K562 (cell line): ENCODE data around the gene ZNF691. TPM values are rescaled to one million over a fixed set of nuclear protein-coding genes. Genes with fewer than 3 reads are reported as not detected.

Source experiments
- ETS2 ChIP-seq: IDR thresholded peaks from 2 replicates; pipeline ENCODE4 v1.6.1; 2016; ENCODE audit warnings: borderline replicate concordance, missing genetic modification characterization, mild to moderate bottlenecking, moderate library complexity, missing compliant biosample characterization; ENCODE audit not compliant: poor library complexity, severe bottlenecking
- FOXA3 ChIP-seq, 2 experiments: fragments of 450-650 bp in 1 of 2; sonication (generic) in 1 of 2; formaldehyde crosslinking; IDR thresholded peaks in 1 of 2; conservative IDR thresholded peaks in 1 of 2; 2 replicates each; pipeline versions ENCODE4 v1.4.0 to v1.8.0; 2020 to 2022; ENCODE audit warnings: mild to moderate bottlenecking in 2 of 2, missing genetic modification reagents in 1 of 2
- KLF16 ChIP-seq: IDR thresholded peaks from 2 replicates; pipeline ENCODE4 v1.6.1; 2016; ENCODE audit warnings: antibody characterized with exemption
- LARP7 ChIP-seq: fragments of 450-650 bp; IDR thresholded peaks from 2 replicates; pipeline ENCODE4 v1.6.1; 2016
- MAFG ChIP-seq: fragments of 450-650 bp; conservative IDR thresholded peaks from 2 replicates; pipeline ENCODE4 v1.6.1; 2016; ENCODE audit warnings: missing genetic modification characterization, missing compliant biosample characterization
- MAFK ChIP-seq: IDR thresholded peaks from 2 replicates; pipeline ENCODE4 v1.6.1; 2011; ENCODE audit warnings: low read length, improper control_type of control experiment
- MCM2 ChIP-seq: fragments of 450-650 bp; IDR thresholded peaks from 2 replicates; pipeline ENCODE4 v1.6.1; 2017; ENCODE audit warnings: low read depth, mild to moderate bottlenecking
- NCOR1 ChIP-seq: fragments of 450-650 bp; IDR thresholded peaks from 2 replicates; pipeline ENCODE4 v1.6.1; 2016; ENCODE audit warnings: mild to moderate bottlenecking, moderate library complexity
- NUFIP1 ChIP-seq: fragments of 450-650 bp; IDR thresholded peaks from 2 replicates; pipeline ENCODE4 v1.6.1; 2018; ENCODE audit not compliant: partially characterized antibody
- PHB ChIP-seq: fragments of 250-450 bp; sonication (Bioruptor Pico); IDR thresholded peaks from 2 replicates; pipeline ENCODE4 v1.5.0; 2021
- PRMT5 ChIP-seq: sonication (generic); formaldehyde crosslinking; IDR thresholded peaks from 2 replicates; pipeline ENCODE4 v1.5.0; 2020; ENCODE audit warnings: missing genetic modification reagents
- SRSF7 ChIP-seq: fragments of 200-400 bp; formaldehyde crosslinking; optimal IDR thresholded peaks from 2 replicates; pipeline ENCODE3; 2017; ENCODE audit warnings: mild to moderate bottlenecking, low read depth, low read length
- STAT5A ChIP-seq: IDR thresholded peaks from 2 replicates; pipeline ENCODE4 v1.6.1; 2012; ENCODE audit warnings: low read length, inconsistent platforms, borderline replicate concordance
- ZNF134 ChIP-seq: fragments of 250-450 bp; sonication (Bioruptor Pico); conservative IDR thresholded peaks from 2 replicates; pipeline ENCODE4 v1.4.0; 2020
- ZNF217 ChIP-seq: sonication (generic); formaldehyde crosslinking; IDR thresholded peaks from 2 replicates; pipeline ENCODE4 v1.8.0; 2022; ENCODE audit warnings: mild to moderate bottlenecking, missing genetic modification reagents
- polyA plus RNA-seq, 8 experiments: library from polyadenylated mRNA; depleted of rRNA in 4 of 8; stranded (reverse) in 5 of 8; unstranded in 3 of 8; fragments of >200 nt; fragmentation: Nextera tagmentation in 2 of 8; fragmentation: Illumina TruSeq in 1 of 8; extraction: Ambion mirVana in 2 of 8; extraction: Trizol in 1 of 8; gene quantifications; 2 replicates each; pipeline versions ENCODE4 v1.2.1 to v1.2.3, GENCODE V29; 2011 to 2014; ENCODE audit warnings: inconsistent platforms in 1 of 8, missing spikeins in 1 of 8
- total RNA-seq, 7 experiments: library from RNA; depleted of rRNA in 6 of 7; stranded (reverse); fragments of >200 nt in 6 of 7; fragmentation: Illumina TruSeq in 2 of 7; extraction: Trizol in 2 of 7; gene quantifications; 2 replicates each; pipeline versions ENCODE4 v1.2.1 to v1.2.3, GENCODE V29; 2011 to 2021; ENCODE audit warnings: low replicate concordance in 1 of 7
- TF ChIP-seq, protein P1 (sequence below), 2 experiments: IDR thresholded peaks; 2 replicates each; pipeline ENCODE4 v1.6.1; 2012; ENCODE audit warnings: improper control_type of control experiment in 2 of 2, low read depth in 2 of 2, low read length in 2 of 2, borderline replicate concordance in 1 of 2
- TF ChIP-seq, protein P2 (sequence below): fragments of 250-450 bp; sonication (Bioruptor Pico); IDR thresholded peaks from 2 replicates; pipeline ENCODE4 v1.5.0; 2022; ENCODE audit warnings: mild to moderate bottlenecking
- TF ChIP-seq, protein P3 (sequence below): sonication (generic); formaldehyde crosslinking; IDR thresholded peaks from 2 replicates; pipeline ENCODE4 v1.8.1; 2023; ENCODE audit warnings: mild to moderate bottlenecking, missing genetic modification reagents, moderate library complexity
- TF ChIP-seq, protein P4 (sequence below): fragments of 250-450 bp; sonication (Bioruptor Pico); IDR thresholded peaks from 2 replicates; pipeline ENCODE4 v1.8.0; 2021; ENCODE audit warnings: borderline replicate concordance, mild to moderate bottlenecking, moderate library complexity; ENCODE audit not compliant: poor library complexity, severe bottlenecking
- TF ChIP-seq, protein P5 (sequence below), 2 experiments: fragments of 450-650 bp in 1 of 2; sonication (generic) in 1 of 2; formaldehyde crosslinking in 1 of 2; IDR thresholded peaks in 1 of 2; conservative IDR thresholded peaks in 1 of 2; 2 replicates each; pipeline versions ENCODE4 v1.6.1 to v1.8.1; 2016 to 2023; ENCODE audit warnings: mild to moderate bottlenecking in 2 of 2, moderate library complexity in 2 of 2, inconsistent platforms in 1 of 2, missing genetic modification reagents in 1 of 2

ZNF691 gene
- total and polyA plus RNA-seq, 9 of the 15 experiments (the other 6 are each of a cell fraction or from before 2014, with no cell fraction given): 10.7 to 30.4 (median 14.8) TPM

DNA sequence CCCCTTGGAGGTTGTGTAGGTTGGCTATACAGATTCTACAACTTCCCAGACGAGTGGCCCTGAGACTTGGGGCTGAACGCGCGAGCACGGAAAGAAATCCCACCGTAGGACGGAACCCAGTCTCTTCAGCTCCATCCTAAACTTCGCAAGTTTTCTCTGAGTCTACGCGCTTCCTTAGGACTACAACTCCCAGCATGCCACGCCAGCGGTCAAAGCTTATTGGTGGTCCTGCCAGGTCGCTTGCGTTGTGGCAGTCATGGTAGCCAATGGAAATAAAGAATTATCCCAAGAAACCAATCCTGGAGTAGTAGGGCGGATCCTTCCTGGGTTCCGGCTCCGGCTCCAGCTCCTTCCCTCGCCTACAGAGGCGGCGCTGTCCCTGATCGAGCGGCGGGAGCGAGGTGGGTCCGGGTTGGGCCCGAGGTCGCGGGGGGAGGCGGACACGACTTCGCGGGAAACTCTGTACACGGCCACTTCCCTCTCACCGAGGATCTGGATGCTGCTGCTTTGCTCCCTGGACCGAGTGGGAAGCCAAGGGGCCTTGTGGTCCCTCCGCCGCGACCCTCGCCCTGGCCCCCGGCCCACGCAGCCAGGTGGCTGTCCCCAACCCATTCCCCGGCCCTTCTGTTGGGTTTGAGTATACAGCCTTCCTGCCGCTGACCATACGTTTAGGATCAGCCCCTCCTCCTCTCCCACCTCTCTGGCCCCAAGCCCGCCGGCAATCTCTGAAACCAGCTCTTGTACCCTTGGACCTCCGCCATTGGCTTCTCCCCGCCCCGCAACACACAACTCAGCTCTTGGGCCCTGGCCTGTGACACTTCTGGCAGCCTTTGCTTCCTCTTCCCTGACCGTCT lies at the start of gene ZNF691 (continued):
- TF ChIP-seq, protein P1, sequence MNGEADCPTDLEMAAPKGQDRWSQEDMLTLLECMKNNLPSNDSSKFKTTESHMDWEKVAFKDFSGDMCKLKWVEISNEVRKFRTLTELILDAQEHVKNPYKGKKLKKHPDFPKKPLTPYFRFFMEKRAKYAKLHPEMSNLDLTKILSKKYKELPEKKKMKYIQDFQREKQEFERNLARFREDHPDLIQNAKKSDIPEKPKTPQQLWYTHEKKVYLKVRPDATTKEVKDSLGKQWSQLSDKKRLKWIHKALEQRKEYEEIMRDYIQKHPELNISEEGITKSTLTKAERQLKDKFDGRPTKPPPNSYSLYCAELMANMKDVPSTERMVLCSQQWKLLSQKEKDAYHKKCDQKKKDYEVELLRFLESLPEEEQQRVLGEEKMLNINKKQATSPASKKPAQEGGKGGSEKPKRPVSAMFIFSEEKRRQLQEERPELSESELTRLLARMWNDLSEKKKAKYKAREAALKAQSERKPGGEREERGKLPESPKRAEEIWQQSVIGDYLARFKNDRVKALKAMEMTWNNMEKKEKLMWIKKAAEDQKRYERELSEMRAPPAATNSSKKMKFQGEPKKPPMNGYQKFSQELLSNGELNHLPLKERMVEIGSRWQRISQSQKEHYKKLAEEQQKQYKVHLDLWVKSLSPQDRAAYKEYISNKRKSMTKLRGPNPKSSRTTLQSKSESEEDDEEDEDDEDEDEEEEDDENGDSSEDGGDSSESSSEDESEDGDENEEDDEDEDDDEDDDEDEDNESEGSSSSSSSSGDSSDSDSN (IDR thresholded peaks at IDR 0.05; ENCODE audit: borderline replicate concordance in 1 of 2, low read depth in 2 of 2, low read length in 2 of 2): peak; percentile 56 to 57; a peak in 2 of 4 replicates
- no peak for TF ChIP-seq MCM2
- no peak for TF ChIP-seq NUFIP1
- TF ChIP-seq, protein P2, sequence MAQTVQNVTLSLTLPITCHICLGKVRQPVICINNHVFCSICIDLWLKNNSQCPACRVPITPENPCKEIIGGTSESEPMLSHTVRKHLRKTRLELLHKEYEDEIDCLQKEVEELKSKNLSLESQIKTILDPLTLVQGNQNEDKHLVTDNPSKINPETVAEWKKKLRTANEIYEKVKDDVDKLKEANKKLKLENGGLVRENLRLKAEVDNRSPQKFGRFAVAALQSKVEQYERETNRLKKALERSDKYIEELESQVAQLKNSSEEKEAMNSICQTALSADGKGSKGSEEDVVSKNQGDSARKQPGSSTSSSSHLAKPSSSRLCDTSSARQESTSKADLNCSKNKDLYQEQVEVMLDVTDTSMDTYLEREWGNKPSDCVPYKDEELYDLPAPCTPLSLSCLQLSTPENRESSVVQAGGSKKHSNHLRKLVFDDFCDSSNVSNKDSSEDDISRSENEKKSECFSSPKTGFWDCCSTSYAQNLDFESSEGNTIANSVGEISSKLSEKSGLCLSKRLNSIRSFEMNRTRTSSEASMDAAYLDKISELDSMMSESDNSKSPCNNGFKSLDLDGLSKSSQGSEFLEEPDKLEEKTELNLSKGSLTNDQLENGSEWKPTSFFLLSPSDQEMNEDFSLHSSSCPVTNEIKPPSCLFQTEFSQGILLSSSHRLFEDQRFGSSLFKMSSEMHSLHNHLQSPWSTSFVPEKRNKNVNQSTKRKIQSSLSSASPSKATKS (CRISPR knock-in tag): no peak
- TF ChIP-seq MAFG (tag): no peak
- no peak for TF ChIP-seq ZNF217 (CRISPR knock-in tag)
- TF ChIP-seq PRMT5 (CRISPR knock-in tag): no peak
- no peak for TF ChIP-seq SRSF7
- TF ChIP-seq MAFK: no peak
- no peak for TF ChIP-seq ZNF134
- TF ChIP-seq, protein P3, sequence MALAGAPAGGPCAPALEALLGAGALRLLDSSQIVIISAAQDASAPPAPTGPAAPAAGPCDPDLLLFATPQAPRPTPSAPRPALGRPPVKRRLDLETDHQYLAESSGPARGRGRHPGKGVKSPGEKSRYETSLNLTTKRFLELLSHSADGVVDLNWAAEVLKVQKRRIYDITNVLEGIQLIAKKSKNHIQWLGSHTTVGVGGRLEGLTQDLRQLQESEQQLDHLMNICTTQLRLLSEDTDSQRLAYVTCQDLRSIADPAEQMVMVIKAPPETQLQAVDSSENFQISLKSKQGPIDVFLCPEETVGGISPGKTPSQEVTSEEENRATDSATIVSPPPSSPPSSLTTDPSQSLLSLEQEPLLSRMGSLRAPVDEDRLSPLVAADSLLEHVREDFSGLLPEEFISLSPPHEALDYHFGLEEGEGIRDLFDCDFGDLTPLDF (CRISPR knock-in tag): no peak
- TF ChIP-seq, protein P4, sequence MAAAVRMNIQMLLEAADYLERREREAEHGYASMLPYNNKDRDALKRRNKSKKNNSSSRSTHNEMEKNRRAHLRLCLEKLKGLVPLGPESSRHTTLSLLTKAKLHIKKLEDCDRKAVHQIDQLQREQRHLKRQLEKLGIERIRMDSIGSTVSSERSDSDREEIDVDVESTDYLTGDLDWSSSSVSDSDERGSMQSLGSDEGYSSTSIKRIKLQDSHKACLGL (CRISPR knock-in tag): no peak
- TF ChIP-seq ETS2: no peak
- TF ChIP-seq NCOR1: no peak
- TF ChIP-seq FOXA3 (CRISPR knock-in tag; conservative IDR thresholded peaks at IDR 0.05 in 1 of 2, IDR thresholded peaks at IDR 0.05 in 1 of 2): no peak
- no peak for TF ChIP-seq LARP7
- no peak for TF ChIP-seq PHB
- no peak; the same call in 1 of the 2 replicates for TF ChIP-seq STAT5A
- TF ChIP-seq, protein P5, sequence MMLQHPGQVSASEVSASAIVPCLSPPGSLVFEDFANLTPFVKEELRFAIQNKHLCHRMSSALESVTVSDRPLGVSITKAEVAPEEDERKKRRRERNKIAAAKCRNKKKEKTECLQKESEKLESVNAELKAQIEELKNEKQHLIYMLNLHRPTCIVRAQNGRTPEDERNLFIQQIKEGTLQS (IDR thresholded peaks at IDR 0.05): no peak
- TF ChIP-seq, protein P5 (CRISPR knock-in tag; conservative IDR thresholded peaks at IDR 0.05): no peak
- peak; percentile 35; the same call in 1 of the 2 replicates for TF ChIP-seq KLF16
